A549 (cell line): ENCODE measurements around the gene RPS6KB1. TPM values are rescaled to one million over a fixed set of nuclear protein-coding genes. Genes with fewer than 3 reads are reported as not detected.
A peak's percentile ranks its signal among the peaks of the same experiment; 100 is the strongest.
"Not testable (repeated sequence)": the region's sequence is repeated elsewhere in the genome, so short reads cannot be mapped to it uniquely, and the experiment has no call there.

ENCODE experiments used
- ATAC-seq, 2 experiments: fragments of 200-7000 bp in 1 of 2; fragments of >200 bp in 1 of 2; cut with Nextera tagmentation in 1 of 2; cut with Tn5 transposase in 1 of 2; 3 replicates each; pipeline versions ENCODE4 v1.8.0 to v1.9.1; 2018 to 2020; ENCODE audit warnings: mild to moderate bottlenecking in 1 of 2, moderate library complexity in 1 of 2
- CTCF ChIA-PET: fragments of 300-600 bp; sonication (Branson Sonifier 250); formaldehyde crosslinking; extraction: SDS; loops from one replicate; lab custom pipeline; 2021; ENCODE audit warnings: antibody characterized with exemption, inconsistent platforms; lab: Yijun Ruan, JAX
- POLR2A ChIA-PET: fragments of 350-600 bp; formaldehyde crosslinking; extraction: SDS; loops from one replicate; lab custom pipeline; 2021; ENCODE audit warnings: antibody characterized with exemption, inconsistent platforms; lab: Yijun Ruan, JAX
- DNase-seq, 2 experiments: peaks; one replicate each; pipeline versions ENCODE4 v3.0.0 to v3.0.0-alpha.2; 2011 to 2016; ENCODE audit warnings: low read depth in 1 of 2, low spot score in 1 of 2
- FAIRE-seq: peaks from 2 replicates; lab custom pipeline; 2011; peaks lifted over from hg19 to GRCh38; lab: Jason Lieb, UNC
- H3K27ac ChIP-seq, 2 experiments: fragments of >200 bp; sonication (Bioruptor Twin); formaldehyde crosslinking; 3 replicates each; pipeline ENCODE4 v1.5.1; 2016 to 2017
- H3K4me1 ChIP-seq: fragments of >200 bp; sonication (Bioruptor Twin); formaldehyde crosslinking; 3 replicates; pipeline ENCODE4 v1.6.1; 2016
- H3K4me2 ChIP-seq: fragments of >200 bp; sonication (Bioruptor Twin); formaldehyde crosslinking; 3 replicates; pipeline ENCODE4 v1.6.1; 2016
- H3K4me3 ChIP-seq: fragments of >200 bp; sonication (Bioruptor Twin); formaldehyde crosslinking; 3 replicates; pipeline ENCODE4 v1.5.1; 2016
- H3K9me3 ChIP-seq: fragments of >200 bp; sonication (Bioruptor Twin); formaldehyde crosslinking; 3 replicates; pipeline ENCODE4 v1.6.1; 2016
- ATOH8 ChIP-seq: fragments of 250-450 bp; sonication (Bioruptor Pico); IDR thresholded peaks from 2 replicates; pipeline ENCODE4 v1.5.0; 2020; ENCODE audit warnings: low read depth, mild to moderate bottlenecking, moderate library complexity
- BCL3 ChIP-seq: fragments of >200 bp; sonication (Bioruptor Twin); formaldehyde crosslinking; IDR thresholded peaks from 3 replicates; pipeline ENCODE4 v1.6.1; 2016
- CBX2 ChIP-seq: fragments of 200-600 bp; sonication (generic); IDR thresholded peaks from 2 replicates; pipeline ENCODE4 v1.6.1; 2016; ENCODE audit warnings: low read depth, mild to moderate bottlenecking, borderline replicate concordance
- CBX8 ChIP-seq: fragments of 200-600 bp; sonication (generic); IDR thresholded peaks from 2 replicates; pipeline ENCODE4 v1.6.1; 2016
- CHD2 ChIP-seq: fragments of 150-350 bp; IDR thresholded peaks from 2 replicates; pipeline ENCODE4 v1.6.1; 2014; ENCODE audit warnings: low read length; ENCODE audit not compliant: partially characterized antibody
- CHD4 ChIP-seq: fragments of 200-600 bp; sonication (generic); IDR thresholded peaks from 2 replicates; pipeline ENCODE4 v1.6.1; 2016; ENCODE audit warnings: antibody characterized with exemption, mild to moderate bottlenecking, borderline replicate concordance
- EHMT2 ChIP-seq: fragments of 200-600 bp; sonication (generic); IDR thresholded peaks from 2 replicates; pipeline ENCODE4 v1.6.1; 2016; ENCODE audit warnings: antibody characterized with exemption, low read depth, mild to moderate bottlenecking, moderate library complexity
- EP300 ChIP-seq, 2 experiments: fragments of >200 bp; sonication (Bioruptor Twin); formaldehyde crosslinking; IDR thresholded peaks; 2 replicates in 1 of 2; 3 replicates in 1 of 2; pipeline ENCODE4 v1.6.1; 2016 to 2017
- FOSL2 ChIP-seq, 2 experiments: fragments of 450-650 bp in 1 of 2; fragments of >200 bp in 1 of 2; sonication (Bioruptor Twin) in 1 of 2; formaldehyde crosslinking; IDR thresholded peaks; 2 replicates each; pipeline versions ENCODE4 v1.5.0 to v1.6.1; 2016 to 2020; ENCODE audit warnings: mild to moderate bottlenecking in 1 of 2, moderate library complexity in 1 of 2
- FOXS1 ChIP-seq: fragments of 250-450 bp; sonication (Bioruptor Pico); IDR thresholded peaks from 2 replicates; pipeline ENCODE4 v1.5.0; 2020; ENCODE audit warnings: mild to moderate bottlenecking, moderate library complexity
- GATA3 ChIP-seq: IDR thresholded peaks from 2 replicates; pipeline ENCODE4 v1.6.1; 2012; ENCODE audit warnings: borderline replicate concordance
- HEYL ChIP-seq: fragments of 250-450 bp; sonication (Bioruptor Pico); IDR thresholded peaks from 2 replicates; pipeline ENCODE4 v1.8.0; 2021; ENCODE audit warnings: mild to moderate bottlenecking, moderate library complexity
- HOXA7 ChIP-seq: fragments of 250-450 bp; sonication (Bioruptor Pico); IDR thresholded peaks from 2 replicates; pipeline ENCODE4 v1.5.0; 2020; ENCODE audit warnings: mild to moderate bottlenecking, moderate library complexity
- HOXB5 ChIP-seq: fragments of 250-450 bp; sonication (Bioruptor Pico); IDR thresholded peaks from 2 replicates; pipeline ENCODE4 v1.5.0; 2020; ENCODE audit warnings: mild to moderate bottlenecking, moderate library complexity
- JUNB ChIP-seq: fragments of >200 bp; sonication (Bioruptor Twin); formaldehyde crosslinking; IDR thresholded peaks from 2 replicates; pipeline ENCODE4 v1.6.1; 2016
- MAFK ChIP-seq: fragments of 450-650 bp; IDR thresholded peaks from 2 replicates; pipeline ENCODE4 v1.6.1; 2014; ENCODE audit not compliant: partially characterized antibody
- MAX ChIP-seq: IDR thresholded peaks from 2 replicates; pipeline ENCODE4 v1.6.1; 2012
- MYC ChIP-seq: IDR thresholded peaks from 2 replicates; pipeline ENCODE4 v1.6.1; 2012; ENCODE audit warnings: mild to moderate bottlenecking, inconsistent platforms, low read length, improper control_type of control experiment, borderline replicate concordance
- NFE2L2 ChIP-seq: fragments of 150-350 bp; conservative IDR thresholded peaks from 2 replicates; pipeline ENCODE4 v1.6.1; 2014; ENCODE audit warnings: low read length
- NPAS2 ChIP-seq: fragments of 250-450 bp; sonication (Bioruptor Pico); IDR thresholded peaks from 2 replicates; pipeline ENCODE4 v1.8.0; 2022; ENCODE audit warnings: mild to moderate bottlenecking, moderate library complexity, borderline replicate concordance
- PBX3 ChIP-seq: IDR thresholded peaks from 2 replicates; pipeline ENCODE4 v1.6.1; 2012
- POLR2A ChIP-seq: IDR thresholded peaks from 2 replicates; pipeline ENCODE4 v1.6.1; 2012; ENCODE audit warnings: mild to moderate bottlenecking, low read length
- POLR2AphosphoS2 ChIP-seq: conservative IDR thresholded peaks from 2 replicates; pipeline ENCODE4 v1.6.1; 2012; ENCODE audit warnings: low read length, improper control_type of control experiment, inconsistent platforms
- RARB ChIP-seq: fragments of 250-450 bp; sonication (Bioruptor Pico); IDR thresholded peaks from 2 replicates; pipeline ENCODE4 v1.8.0; 2021; ENCODE audit warnings: mild to moderate bottlenecking, moderate library complexity
- RFX5 ChIP-seq: fragments of 450-650 bp; IDR thresholded peaks from 2 replicates; pipeline ENCODE4 v1.7.1; 2014; ENCODE audit warnings: antibody characterized with exemption, mild to moderate bottlenecking, moderate library complexity
- SMC3 ChIP-seq: fragments of >200 bp; sonication (Bioruptor Twin); formaldehyde crosslinking; IDR thresholded peaks from 3 replicates; pipeline ENCODE4 v1.6.1; 2018; ENCODE audit warnings: inconsistent platforms
- SREBF2 ChIP-seq: fragments of 450-650 bp; IDR thresholded peaks from 2 replicates; pipeline ENCODE4 v1.6.1; 2014; ENCODE audit warnings: mild to moderate bottlenecking, moderate library complexity
- TP53 ChIP-seq: fragments of 250-450 bp; sonication (Bioruptor Pico); IDR thresholded peaks from 2 replicates; pipeline ENCODE4 v1.5.0; 2021; ENCODE audit warnings: mild to moderate bottlenecking, moderate library complexity
- USF2 ChIP-seq: fragments of 450-650 bp; IDR thresholded peaks from 2 replicates; pipeline ENCODE4 v1.6.1; 2014; ENCODE audit warnings: antibody characterized with exemption
- ZNF302 ChIP-seq: fragments of 250-450 bp; sonication (Bioruptor Pico); IDR thresholded peaks from 2 replicates; pipeline ENCODE4 v1.9.0; 2021; ENCODE audit warnings: inconsistent platforms, mild to moderate bottlenecking, moderate library complexity
- ZSCAN20 ChIP-seq: fragments of 250-450 bp; sonication (Bioruptor Pico); IDR thresholded peaks from 2 replicates; pipeline ENCODE4 v1.8.0; 2022; ENCODE audit warnings: mild to moderate bottlenecking, moderate library complexity
- WGBS: methylation state at CpG from one replicate; pipeline ENCODE4 v1.1.6; 2017; ENCODE audit errors: missing lambda C conversion rate; 5-methylcytosine and 5-hydroxymethylcytosine counted together
- polyA plus RNA-seq, 4 experiments: library from polyadenylated mRNA; depleted of rRNA in 3 of 4; stranded (reverse); fragments of >200 nt; fragmentation: RNase III in 1 of 4; extraction: RNeasy Plus Mini Kit Qiagen cat#74134 plus additional on column Dnase treatment in 1 of 4; gene quantifications; 2 replicates in 3 of 4; 3 replicates in 1 of 4; pipeline ENCODE4 v1.2.3, GENCODE V29; 2011 to 2017

RPS6KB1 gene
- polyA plus RNA-seq, 2 of the 4 experiments (the other 2 are of a cell fraction): 57.3 to 81.7 TPM

GRCh38 chr17:59852847-59853167 is 40.1 kb upstream of the RPS6KB1 start:
- Histone ChIP-seq H3K4me2 (peak overlapping the region; percentile 61), H3K27ac (peak overlapping the region; percentile 91 to 96), H3K4me1 (peaks cover 96% of the 10 kb centered on the region)
- ATAC-seq, FAIRE-seq, DNase-seq, H3K9me3 ChIP-seq, H3K4me3 ChIP-seq: not testable (repeated sequence)
- TF ChIP-seq ATOH8 (CRISPR knock-in tag) (peak; percentile 8; the same call in 1 of the 2 replicates), RARB (CRISPR knock-in tag) (0 out of 2 replicates have a peak, but pooled peaks have one; percentile 14), USF2 (peak; percentile 22; the same call in 1 of the 2 replicates), CHD4 (peak; percentile 22; the same call in 1 of the 2 replicates)
- CTCF ChIA-PET: interaction anchor here (0.9 to 2.4 kb wide), 19 partner anchors 12 to 523 kb away, joined by 3 to 17 read pairs (median 4); no protein-coding TSS in a partner anchor
- POLR2A ChIA-PET: interaction anchor here (1.0 to 1.2 kb wide), 6 partner anchors 22 to 234 kb away, joined by 3 to 15 read pairs (median 5); partner anchors contain the start of gene CLTC
- 77% methylated on average over 7 of the region's 7 CpGs for WGBS

- WGBS: 13% methylated on average over 14 of the region's 14 CpGs
- POLR2A ChIA-PET: interaction anchor here (0.6 to 1.2 kb wide), 8 partner anchors 22 to 704 kb away, joined by 3 to 15 read pairs (median 4); partner anchors contain the start of gene CLTC
- H3K4me2 ChIP-seq: peak overlapping the region; percentile 61
- H3K9me3 ChIP-seq: peaks cover 7% of the 10 kb centered on the region; the same call in 1 of the 3 replicates
- peak overlapping the region; percentile 91 to 96 for H3K27ac ChIP-seq
- H3K4me3 ChIP-seq: no peak overlapping the region
- peaks cover 96% of the 10 kb centered on the region for H3K4me1 ChIP-seq
- ATAC-seq: peak; percentile 82 to 88
- FAIRE-seq: peak; percentile 98
- CTCF ChIA-PET: interaction anchor here (0.6 to 2.4 kb wide), 24 partner anchors 9 to 524 kb away, joined by 3 to 17 read pairs (median 4); no protein-coding TSS in a partner anchor
- DNase-seq: peak; percentile 86 to 100
- TF ChIP-seq CBX8 (no peak), SREBF2 (no peak), POLR2AphosphoS2 (peak; percentile 46; the same call in 1 of the 2 replicates), HOXB5 (CRISPR knock-in tag) (peak; percentile 97), MAFK (peak; percentile 83), CBX2 (no peak), ATOH8 (CRISPR knock-in tag) (peak; percentile 99), RARB (CRISPR knock-in tag) (peak; percentile 75), ZNF302 (peak; percentile 99), PBX3 (peak; percentile 75), FOXS1 (CRISPR knock-in tag) (peak; percentile 99), EP300 (IDR thresholded peaks at IDR 0.05) (peak; percentile 95 to 97), EHMT2 (no peak), NFE2L2 (peak; percentile 44), NPAS2 (CRISPR knock-in tag) (peak; percentile 80), FOSL2 (IDR thresholded peaks at IDR 0.05) (peak; percentile 89), FOSL2 (CRISPR knock-in tag; IDR thresholded peaks at IDR 0.05) (peak; percentile 98), RFX5 (peak; percentile 40; the same call in 1 of the 2 replicates), TP53 (CRISPR knock-in tag) (peak; percentile 50), CHD4 (0 out of 2 replicates have a peak, but pooled peaks have one; percentile 68), JUNB (peak; percentile 92), HEYL (peak; percentile 96), POLR2A (no peak), SMC3 (peak; percentile 78), MYC (peak; percentile 91), CHD2 (no peak), BCL3 (peak; percentile 94), MAX (peak; percentile 97), GATA3 (peak; percentile 98; the same call in 1 of the 2 replicates), ZSCAN20 (CRISPR knock-in tag) (peak; percentile 98), HOXA7 (CRISPR knock-in tag) (peak; percentile 96)
Observed at GRCh38 chr17:59853168-59853918, 39.6 kb upstream of the RPS6KB1 start.
